ENCODE data around the gene NPTX2.

DNA sequence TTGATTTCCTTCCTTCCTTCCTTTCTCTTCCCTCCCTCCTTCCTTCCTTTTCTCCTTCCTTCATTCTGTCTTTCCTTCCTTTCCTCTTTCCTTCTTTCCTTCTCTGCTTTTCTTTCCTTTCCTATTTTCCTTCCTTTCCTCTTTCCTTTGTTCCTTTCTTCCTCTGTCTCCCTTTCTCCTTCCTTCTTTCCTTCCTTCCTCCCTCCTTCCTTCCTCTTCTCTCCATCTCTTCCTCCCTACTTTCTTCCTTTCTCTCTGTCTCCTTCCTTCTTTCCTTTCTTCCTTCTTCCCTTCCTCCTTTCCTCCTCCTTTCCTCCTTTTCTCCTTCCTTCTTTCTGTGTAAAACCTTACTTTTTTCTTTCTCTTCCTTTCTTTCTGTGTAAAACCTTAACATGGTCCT lies 32.3 kb upstream of the NPTX2 start:
- TF ChIP-seq CTCF (IDR thresholded peaks at IDR 0.05; ENCODE audit: control extremely low read depth in 1 of 3, insufficient read depth in 1 of 3, low read depth in 1 of 3, low read length in 3 of 3) (no peak), SP2 (IDR thresholded peaks at IDR 0.05; ENCODE audit: low read length) (no peak)
